GM23248 (cell line): ENCODE data around the gene THAP5. TPM values are rescaled to one million over a fixed set of nuclear protein-coding genes. Genes with fewer than 3 reads are reported as not detected.
A peak's percentile ranks its signal among the peaks of the same experiment; 100 is the strongest.

Source experiments
- DNase-seq: peaks from one replicate; pipeline ENCODE4 v3.0.0-alpha.2; 2015
- H2AFZ ChIP-seq: fragments of 200-600 bp; sonication (generic); 2 replicates; pipeline ENCODE4 v1.6.1; 2016; ENCODE audit warnings: antibody characterized with exemption
- H3F3A ChIP-seq: fragments of 200-600 bp; sonication (generic); 2 replicates; pipeline ENCODE4 v1.6.1; 2016; ENCODE audit warnings: mild to moderate bottlenecking, antibody characterized with exemption, mixed run types; ENCODE audit not compliant: insufficient read depth
- H3K27ac ChIP-seq: fragments of 200-600 bp; sonication (generic); 2 replicates; pipeline ENCODE4 v1.5.1; 2016; ENCODE audit warnings: mild to moderate bottlenecking
- H3K27me3 ChIP-seq: fragments of 200-600 bp; sonication (generic); replicated peaks from 2 replicates; pipeline ENCODE4 v1.6.1; 2016; ENCODE audit warnings: mild to moderate bottlenecking; ENCODE audit not compliant: insufficient read depth
- H3K36me3 ChIP-seq: fragments of 200-600 bp; sonication (generic); 2 replicates; pipeline ENCODE4 v1.6.1; 2016; ENCODE audit warnings: low read depth, mild to moderate bottlenecking
- H3K4me1 ChIP-seq: fragments of 200-600 bp; sonication (generic); 2 replicates; pipeline ENCODE4 v1.6.1; 2016; ENCODE audit warnings: mild to moderate bottlenecking; ENCODE audit not compliant: insufficient read depth
- H3K4me2 ChIP-seq: fragments of 200-600 bp; sonication (generic); one replicate; pipeline ENCODE4 v1.6.1; 2016; ENCODE audit warnings: mild to moderate bottlenecking; ENCODE audit not compliant: unreplicated experiment
- H3K4me3 ChIP-seq: fragments of 200-600 bp; sonication (generic); 2 replicates; pipeline ENCODE4 v1.5.1; 2016; ENCODE audit warnings: mild to moderate bottlenecking
- H3K79me2 ChIP-seq: fragments of 200-600 bp; sonication (generic); 2 replicates; pipeline ENCODE4 v1.6.1; 2016; ENCODE audit warnings: mild to moderate bottlenecking; ENCODE audit not compliant: insufficient read depth
- H3K9ac ChIP-seq: fragments of 200-600 bp; sonication (generic); 2 replicates; pipeline ENCODE4 v1.6.1; 2016; ENCODE audit warnings: mild to moderate bottlenecking
- H3K9me2 ChIP-seq: fragments of 200-600 bp; sonication (generic); 2 replicates; pipeline ENCODE4 v1.6.1; 2016; ENCODE audit warnings: mixed run types, mild to moderate bottlenecking, moderate library complexity; ENCODE audit not compliant: insufficient read depth
- H3K9me3 ChIP-seq: fragments of 200-600 bp; sonication (generic); one replicate; pipeline ENCODE4 v1.6.1; 2017; ENCODE audit warnings: low read depth
- H4K20me1 ChIP-seq: fragments of 200-600 bp; sonication (generic); 2 replicates; pipeline ENCODE4 v1.6.0; 2016; ENCODE audit not compliant: insufficient read depth
- EZH2 ChIP-seq: fragments of 200-600 bp; sonication (generic); IDR thresholded peaks from 2 replicates; pipeline ENCODE4 v1.6.1; 2018; ENCODE audit warnings: antibody characterized with exemption, mild to moderate bottlenecking; ENCODE audit not compliant: insufficient read depth, poor library complexity, severe bottlenecking
- EZH2phosphoT487 ChIP-seq: fragments of 200-600 bp; sonication (generic); IDR thresholded peaks from 2 replicates; pipeline ENCODE4 v1.6.1; 2018; ENCODE audit warnings: antibody characterized with exemption, moderate library complexity, mild to moderate bottlenecking, low read depth; ENCODE audit not compliant: insufficient read depth
- WGBS, 2 experiments: methylation state at CpG; one replicate each; pipeline ENCODE4 v1.1.6; 2015 to 2017; ENCODE audit warnings: low lambda C conversion rate in 2 of 2, low coverage in 1 of 2; ENCODE audit errors: missing lambda C conversion rate in 2 of 2; 5-methylcytosine and 5-hydroxymethylcytosine counted together
- in situ Hi-C: fragments of 300-500 bp; cut with MboI; formaldehyde crosslinking; loops from 2 replicates; pipeline ENCODE4 v1.15.0; 2020
- polyA plus RNA-seq: library from polyadenylated mRNA; unstranded; fragments of >200 nt; fragmentation: Nextera tagmentation; extraction: Ambion mirVana; gene quantifications from 2 replicates; pipeline ENCODE4 v1.2.1, GENCODE V29; 2016
- total RNA-seq: library from RNA; depleted of rRNA; stranded (reverse); fragments of >200 nt; shearing (Covaris generic); gene quantifications from 2 replicates; pipeline ENCODE4 v1.2.3, GENCODE V29; 2014; rRNA removed

Gene THAP5, protein sequence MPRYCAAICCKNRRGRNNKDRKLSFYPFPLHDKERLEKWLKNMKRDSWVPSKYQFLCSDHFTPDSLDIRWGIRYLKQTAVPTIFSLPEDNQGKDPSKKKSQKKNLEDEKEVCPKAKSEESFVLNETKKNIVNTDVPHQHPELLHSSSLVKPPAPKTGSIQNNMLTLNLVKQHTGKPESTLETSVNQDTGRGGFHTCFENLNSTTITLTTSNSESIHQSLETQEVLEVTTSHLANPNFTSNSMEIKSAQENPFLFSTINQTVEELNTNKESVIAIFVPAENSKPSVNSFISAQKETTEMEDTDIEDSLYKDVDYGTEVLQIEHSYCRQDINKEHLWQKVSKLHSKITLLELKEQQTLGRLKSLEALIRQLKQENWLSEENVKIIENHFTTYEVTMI
- 30.9 and 31.2 TPM in 2 replicates for total RNA-seq
- polyA plus RNA-seq, result 23.3 and 23.8 TPM in 2 replicates

DNA sequence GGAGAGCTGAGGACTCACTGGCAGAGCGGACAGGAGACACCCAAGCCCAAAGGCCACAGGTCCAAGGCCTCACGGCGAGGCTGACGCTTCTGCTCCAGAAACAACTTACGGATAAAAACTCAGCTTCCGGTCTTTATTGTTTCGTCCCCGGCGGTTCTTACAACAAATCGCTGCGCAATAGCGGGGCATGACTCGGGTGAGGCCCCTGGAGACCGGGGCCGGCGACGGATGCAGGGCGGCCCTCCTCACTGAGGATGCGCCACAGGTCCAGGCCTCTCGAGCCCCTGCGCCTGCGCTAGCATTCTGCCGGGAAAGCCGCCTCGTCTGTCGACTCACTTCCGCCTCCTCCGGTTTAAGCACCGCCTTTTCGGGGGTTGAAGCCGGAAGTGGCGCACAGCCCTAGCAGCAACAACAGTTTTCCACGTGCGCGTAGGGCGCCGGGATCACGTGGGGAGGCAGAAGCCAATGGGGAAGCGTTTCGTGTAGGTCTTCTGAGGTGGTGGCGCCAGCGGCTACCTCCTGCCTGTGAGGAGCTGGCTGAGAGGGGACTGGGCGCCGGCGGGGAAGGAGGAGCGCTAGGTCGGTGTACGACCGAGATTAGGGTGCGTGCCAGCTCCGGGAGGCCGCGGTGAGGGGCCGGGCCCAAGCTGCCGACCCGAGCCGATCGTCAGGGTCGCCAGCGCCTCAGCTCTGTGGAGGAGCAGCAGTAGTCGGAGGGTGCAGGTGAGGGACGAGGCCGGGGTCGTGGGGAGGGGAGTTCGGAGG, at the start of gene THAP5, which contains the start of gene DNAJB9:
TSS of gene THAP5 (minus strand) at position 326 of the 765 bp plus-strand sequence. CDS start at position 189, 137 bp downstream.
TSS of gene DNAJB9 (plus strand) at position 494 of the 765 bp plus-strand sequence. CDS start 1,853 bp downstream, outside the sequence.
- peak within 1 kb of the TSS; percentile 79 for H2AFZ ChIP-seq
- H3K27ac ChIP-seq, result peak within 1 kb of the TSS; percentile 96
- H3K27me3 ChIP-seq, result no peaks in the 10 kb centered on the region
- H3K9me3 ChIP-seq, result no peaks in the 10 kb centered on the region
- peak within 1 kb of the TSS; percentile 96 for H3K9ac ChIP-seq
- in situ Hi-C loops, result no loop called here
- WGBS, 2 experiments, result 1% methylated on average over 59 to 62 of the region's 65 CpGs
- H3K9me2 ChIP-seq, result no peaks in the 10 kb centered on the region
- H3K4me3 ChIP-seq, result peak within 1 kb of the TSS; percentile 90
- H3K4me2 ChIP-seq, result peak within 1 kb of the TSS; percentile 98
- H3K4me1 ChIP-seq, result peaks cover 31% of the 10 kb centered on the region
- no peaks in the 10 kb centered on the region; the same call in 1 of the 2 replicates for H3F3A ChIP-seq
- peaks cover 21% of the 10 kb centered on the region for H3K36me3 ChIP-seq
- no peaks in the 10 kb centered on the region for H4K20me1 ChIP-seq
- TF ChIP-seq EZH2phosphoT487 (no peak), EZH2 (no peak)
- H3K79me2 ChIP-seq, result peaks cover 90% of the 10 kb centered on the region
- DNase-seq, result peak; percentile 100

DNA sequence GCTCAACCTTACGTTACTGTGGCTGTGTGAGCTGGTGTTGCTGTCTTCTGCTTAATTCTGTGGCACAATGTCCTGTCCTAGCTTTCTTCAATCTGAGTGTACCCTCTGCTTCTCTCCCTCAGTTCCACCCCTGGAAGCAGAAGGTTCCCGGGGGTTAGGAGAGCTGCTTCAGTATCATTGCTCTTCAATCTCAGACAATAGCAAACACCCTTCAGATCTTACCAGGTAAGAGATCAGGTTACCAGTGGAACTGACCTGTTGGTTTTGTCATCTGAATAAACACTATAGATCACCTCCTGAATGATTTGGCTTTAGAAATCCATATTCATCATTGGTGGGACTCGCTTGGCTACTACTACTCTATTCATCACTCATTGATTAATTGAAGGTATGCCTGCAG, 48.5 kb upstream of the THAP5 start:
- no peak overlapping the region for H3K27ac ChIP-seq
- 53 to 56% methylated on average over 3 of the region's 3 CpGs for WGBS, 2 experiments
- H4K20me1 ChIP-seq, result no peaks in the 10 kb centered on the region
- no peaks in the 10 kb centered on the region for H3K36me3 ChIP-seq
- in situ Hi-C loops, result no loop called here
- no peaks in the 10 kb centered on the region for H3K4me1 ChIP-seq
- no peak overlapping the region for H3K9ac ChIP-seq
- no peaks in the 10 kb centered on the region for H3K9me3 ChIP-seq
- H3K27me3 ChIP-seq, result 0 out of 2 replicates have a peak, but pooled peaks cover 6% of the 10 kb centered on the region
- no peaks in the 10 kb centered on the region for H3K9me2 ChIP-seq
- DNase-seq, result no peak
- no peak overlapping the region for H3K4me2 ChIP-seq
- no peaks in the 10 kb centered on the region for H3F3A ChIP-seq
- H3K4me3 ChIP-seq, result no peak overlapping the region
- no peak for TF ChIP-seq EZH2phosphoT487
- TF ChIP-seq EZH2, result no peak
- H2AFZ ChIP-seq, result no peak overlapping the region
- H3K79me2 ChIP-seq, result no peaks in the 10 kb centered on the region

DNA sequence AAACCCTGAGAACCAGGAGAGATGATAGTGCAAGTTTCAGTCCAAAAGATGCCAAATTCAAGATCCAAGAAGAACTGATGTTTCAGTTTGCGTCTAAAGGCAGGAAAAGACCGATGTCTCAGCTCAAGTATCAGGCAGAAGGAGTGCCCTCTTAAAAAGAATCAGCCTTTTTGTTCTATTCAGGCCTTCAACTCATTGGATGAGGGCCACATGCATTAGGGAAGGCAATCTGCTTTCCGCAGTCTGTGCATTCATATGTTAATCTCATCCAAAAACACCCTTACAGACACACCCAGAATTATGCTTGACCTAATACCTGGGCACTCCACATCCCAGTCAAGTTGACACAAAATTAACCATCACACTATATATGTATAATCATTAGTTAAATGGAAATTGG, 45.4 kb upstream of the THAP5 start:
- Histone ChIP-seq H3K9me3 (no peaks in the 10 kb centered on the region), H3K79me2 (no peaks in the 10 kb centered on the region), H3K4me3 (no peak overlapping the region), H3K4me2 (no peak overlapping the region), H3K9ac (no peak overlapping the region), H4K20me1 (no peaks in the 10 kb centered on the region), H3F3A (no peaks in the 10 kb centered on the region), H3K36me3 (no peaks in the 10 kb centered on the region), H2AFZ (no peak overlapping the region), H3K4me1 (no peaks in the 10 kb centered on the region), H3K9me2 (no peaks in the 10 kb centered on the region), H3K27me3 (peaks cover 6% of the 10 kb centered on the region; the same call in 1 of the 2 replicates), H3K27ac (no peak overlapping the region)
- 45 to 60% methylated on average over 3 of the region's 3 CpGs for WGBS, 2 experiments
- in situ Hi-C loops, result no loop called here
- DNase-seq, result no peak
- TF ChIP-seq EZH2phosphoT487 (no peak), EZH2 (no peak)

DNA sequence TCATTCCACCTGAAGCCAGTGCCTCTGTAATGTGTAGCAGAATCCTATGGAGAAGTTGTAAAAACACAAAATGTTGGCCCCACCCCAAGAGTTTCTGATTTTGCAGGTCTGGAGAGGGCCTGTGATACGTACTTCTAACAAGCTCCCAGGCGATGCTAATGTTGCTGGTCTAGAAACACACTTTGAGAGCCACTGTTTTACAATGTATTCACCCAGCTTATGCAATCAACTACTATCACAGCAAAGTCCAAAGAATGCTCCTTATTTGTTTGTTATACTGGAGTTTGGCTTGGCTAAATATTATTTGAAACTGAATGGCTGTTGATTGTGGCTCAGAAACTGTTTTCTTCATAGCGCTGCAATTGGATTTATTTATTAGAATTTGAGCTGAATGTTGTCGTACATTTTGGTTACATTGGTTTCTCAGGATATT, 44.5 kb upstream of the THAP5 start:
- no peak overlapping the region for H3K9ac ChIP-seq
- no peaks in the 10 kb centered on the region for H3K4me1 ChIP-seq
- H3K79me2 ChIP-seq, result no peaks in the 10 kb centered on the region
- H4K20me1 ChIP-seq, result no peaks in the 10 kb centered on the region
- H3K36me3 ChIP-seq, result no peaks in the 10 kb centered on the region
- no peaks in the 10 kb centered on the region for H3F3A ChIP-seq
- H3K27me3 ChIP-seq, result peaks cover 6% of the 10 kb centered on the region; the same call in 1 of the 2 replicates
- H2AFZ ChIP-seq, result no peak overlapping the region
- H3K27ac ChIP-seq, result no peak overlapping the region
- no peak for TF ChIP-seq EZH2
- no peak for TF ChIP-seq EZH2phosphoT487
- no peak for DNase-seq
- no peak overlapping the region for H3K4me2 ChIP-seq
- 73 to 85% methylated on average over 4 of the region's 4 CpGs for WGBS, 2 experiments
- no peak overlapping the region for H3K4me3 ChIP-seq
- H3K9me2 ChIP-seq, result no peaks in the 10 kb centered on the region
- no peaks in the 10 kb centered on the region for H3K9me3 ChIP-seq
- in situ Hi-C loops, result no loop called here
